ENCODE results near the gene DCBLD1. TPM values are rescaled to one million over a fixed set of nuclear protein-coding genes. Genes with fewer than 3 reads are reported as not detected.

Gene DCBLD1
- total RNA-seq, 1 donor from 2014 or later, result 6.1 TPM

DNA sequence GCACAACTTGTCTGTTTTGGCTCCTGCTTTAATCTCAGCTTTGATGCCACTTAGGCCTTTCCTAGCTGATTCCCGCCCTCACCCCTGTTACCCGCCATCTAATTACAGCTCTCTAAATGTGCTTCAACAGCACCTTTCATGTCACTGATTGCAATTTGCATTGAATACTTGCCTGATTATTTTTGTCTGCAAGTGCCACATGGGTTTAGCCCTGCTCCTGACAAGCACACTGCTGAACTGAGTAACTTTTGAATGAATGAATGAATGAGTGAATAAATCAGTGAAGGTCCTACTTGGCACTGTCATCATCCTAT is 591 bp upstream of the DCBLD1 start:
- no peak for TF ChIP-seq CTCF (conservative IDR thresholded peaks at IDR 0.05; ENCODE audit: low read depth, low read length)
- DNase-seq (ENCODE audit: low read depth), result no peak
- peak overlapping the region; percentile 74 for H3K4me3 ChIP-seq (ENCODE audit: low read depth, low read length)

GRCh38 chr6:117483004-117483644 is 650 bp downstream of the DCBLD1 start:
- TF ChIP-seq CTCF (conservative IDR thresholded peaks at IDR 0.05; ENCODE audit: low read depth, low read length), result no peak
- DNase-seq (ENCODE audit: low read depth), result no peak
- H3K4me3 ChIP-seq (ENCODE audit: low read depth, low read length), result peak overlapping the region; percentile 74

GRCh38 chr6:117483645-117484016 is 1.2 kb downstream of the DCBLD1 start:
- no peak for DNase-seq (ENCODE audit: low read depth)

GRCh38 chr6:117484052-117484646 is 1.7 kb downstream of the DCBLD1 start:
- H3K4me3 ChIP-seq (ENCODE audit: low read depth, low read length), result peak overlapping the region; percentile 74
- DNase-seq (ENCODE audit: low read depth), result no peak
- no peak for TF ChIP-seq CTCF (conservative IDR thresholded peaks at IDR 0.05; ENCODE audit: low read depth, low read length)

More at GRCh38 chr6:117483645-117484016, 1.2 kb downstream of the DCBLD1 start:
- H3K4me3 ChIP-seq (ENCODE audit: low read depth, low read length), result peak overlapping the region; percentile 74
- TF ChIP-seq CTCF (conservative IDR thresholded peaks at IDR 0.05; ENCODE audit: low read depth, low read length), result no peak

DNA sequence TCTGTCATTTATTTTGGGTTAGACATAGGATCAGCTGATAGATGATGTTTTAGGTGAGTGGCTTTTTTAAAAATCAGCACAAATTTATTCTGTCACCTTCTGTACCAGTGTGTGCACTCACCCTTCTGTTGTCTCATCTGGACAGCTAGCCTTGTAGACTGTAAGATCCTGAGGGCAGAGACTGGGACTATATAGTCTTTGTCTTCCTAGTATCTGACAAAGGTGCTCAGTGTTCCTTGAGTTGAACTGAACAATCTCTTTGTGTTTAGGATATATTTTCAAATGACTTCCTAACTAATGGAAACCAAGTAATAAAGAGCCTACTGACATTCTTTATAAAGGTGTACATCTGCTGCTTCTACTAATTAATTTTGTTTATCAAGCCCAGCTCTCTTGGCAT is 3.0 kb downstream of the DCBLD1 start:
- DNase-seq (ENCODE audit: low read depth), result no peak
- TF ChIP-seq CTCF (conservative IDR thresholded peaks at IDR 0.05; ENCODE audit: low read depth, low read length), result no peak
- no peak overlapping the region for H3K4me3 ChIP-seq (ENCODE audit: low read depth, low read length)

GRCh38 chr6:117487821-117488220 is 5.3 kb downstream of the DCBLD1 start:
- TF ChIP-seq CTCF (conservative IDR thresholded peaks at IDR 0.05; ENCODE audit: low read depth, low read length), result no peak
- no peak for DNase-seq (ENCODE audit: low read depth)
- no peak overlapping the region for H3K4me3 ChIP-seq (ENCODE audit: low read depth, low read length)

DNA sequence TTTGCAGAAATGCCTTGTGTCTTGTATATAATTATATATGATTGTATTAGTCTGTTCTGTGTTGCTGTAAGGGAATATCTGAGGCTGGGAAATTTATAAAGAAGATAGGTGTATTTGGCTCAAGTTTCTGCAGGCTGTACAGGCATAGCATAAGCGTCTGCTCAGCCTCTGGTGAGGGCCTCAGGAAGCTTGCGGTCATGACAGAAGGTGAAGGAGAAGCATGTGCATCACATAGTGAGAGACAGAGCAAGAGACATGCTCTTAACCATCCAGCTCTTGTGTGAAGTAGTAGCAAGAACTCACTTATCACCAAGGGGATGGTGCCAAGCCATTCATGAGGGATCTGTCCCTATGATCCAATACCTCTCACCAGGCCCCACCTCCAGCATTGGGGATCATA is 6.5 kb downstream of the DCBLD1 start:
- H3K4me3 ChIP-seq (ENCODE audit: low read depth, low read length), result no peak overlapping the region
- TF ChIP-seq CTCF (conservative IDR thresholded peaks at IDR 0.05; ENCODE audit: low read depth, low read length), result no peak
- no peak for DNase-seq (ENCODE audit: low read depth)

Data from epithelial cell of proximal tubule (primary cell).